HG02763 (cell line): Measurements from ENCODE around the gene ATP11C.
"Not testable (repeated sequence)": the region's sequence is repeated elsewhere in the genome, so short reads cannot be mapped to it uniquely, and the experiment has no call there.

Experiments
- ATAC-seq: cut with Tn5 transposase; IDR thresholded peaks from one replicate; pipeline ENCODE4 v1.9.1; 2021; ENCODE audit warnings: mild to moderate bottlenecking, moderate library complexity; ENCODE audit not compliant: unreplicated experiment

ATP11C gene

DNA sequence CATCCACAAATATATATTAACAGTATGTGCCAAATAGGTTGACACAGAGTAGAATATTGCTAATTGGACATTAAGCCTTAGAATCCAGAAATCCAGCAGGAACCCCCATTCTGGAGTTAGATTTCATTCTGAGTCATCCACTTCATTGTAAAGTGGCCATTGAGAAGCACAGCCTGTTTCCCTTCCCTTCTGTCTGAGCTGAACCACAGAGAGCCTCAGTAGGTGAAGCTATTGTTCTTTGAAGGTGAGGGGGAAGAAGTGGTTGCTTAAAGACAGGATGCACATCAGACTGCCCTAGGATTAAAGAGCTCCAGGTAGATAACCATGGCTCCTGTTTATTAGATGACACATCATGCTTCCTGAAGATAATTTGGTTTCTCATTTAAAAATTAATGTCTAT lies 194.3 kb downstream of the ATP11C start:
- no peak for ATAC-seq

GRCh38 chrX:139736151-139736550 lies 196.7 kb downstream of the ATP11C start:
- no peak for ATAC-seq

DNA sequence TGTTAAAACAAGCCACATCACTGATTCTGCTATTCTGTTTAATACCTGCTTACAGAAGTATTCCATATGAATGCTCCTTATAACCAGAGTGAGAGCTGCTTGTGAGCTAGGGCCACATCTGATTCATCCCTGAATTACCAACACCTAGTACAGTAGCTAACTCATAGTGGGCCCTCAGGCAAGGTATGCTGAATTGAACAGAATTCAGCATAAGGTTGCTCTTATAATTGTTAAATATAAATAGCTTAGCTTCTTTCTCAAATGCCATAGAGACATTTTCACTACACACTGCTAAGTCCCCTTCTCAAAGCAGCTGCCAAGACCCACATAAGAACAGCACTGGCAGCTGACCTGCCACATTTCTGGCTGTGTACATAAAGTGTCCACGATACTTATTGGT lies 197.9 kb downstream of the ATP11C start:
- no peak for ATAC-seq

DNA sequence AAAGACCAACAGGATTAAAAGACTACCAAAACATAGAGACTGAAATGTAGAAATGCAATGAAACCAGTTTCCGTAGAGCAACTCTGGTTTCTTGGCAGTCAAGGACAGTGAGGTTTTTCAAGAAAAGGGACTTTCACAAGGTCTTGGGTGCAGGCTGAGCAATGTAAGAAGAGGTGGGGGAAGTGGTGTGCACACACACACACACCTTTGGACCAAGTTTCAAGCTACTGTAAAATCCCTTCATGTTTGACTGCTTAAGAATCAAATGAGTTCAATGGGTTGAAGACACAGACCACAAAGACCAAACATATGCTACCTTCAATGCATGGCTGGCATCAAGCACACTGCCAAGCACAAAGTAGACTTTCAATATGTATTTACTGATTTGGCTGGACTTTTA lies 207.1 kb downstream of the ATP11C start:
- ATAC-seq: peak; percentile 85

- ATAC-seq: no peak
These were observed 208.2 kb downstream of the ATP11C start for GRCh38 chrX:139724626-139725025.

GRCh38 chrX:139720979-139721378 lies 211.9 kb downstream of the ATP11C start:
- no peak for ATAC-seq

GRCh38 chrX:139720136-139720535 lies 212.7 kb downstream of the ATP11C start:
- no peak for ATAC-seq

DNA sequence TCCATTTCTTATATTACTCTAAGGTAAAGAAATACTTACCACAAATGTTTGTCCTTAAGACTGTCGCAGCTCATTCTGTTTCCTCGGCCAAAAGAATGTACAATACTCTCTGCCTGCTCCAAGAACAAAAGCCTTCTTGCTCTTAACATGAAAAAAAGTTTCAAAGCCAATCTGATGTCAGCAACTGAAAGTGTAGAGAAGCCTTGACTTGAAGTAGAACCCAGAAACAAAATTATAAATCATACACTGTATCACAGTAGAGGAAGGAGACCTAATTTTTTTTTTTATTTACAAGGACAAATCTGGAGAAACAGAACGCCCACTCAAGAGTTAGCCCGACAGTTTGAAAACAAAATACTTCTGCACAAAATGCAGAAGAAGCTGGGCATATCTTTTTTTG lies 224.8 kb downstream of the ATP11C start, which contains the start of gene MCF2:
TSS of gene MCF2 (minus strand) at position 101 of the 400 bp plus-strand sequence. CDS start 56,423 bp downstream, outside the sequence.
- no peak for ATAC-seq

GRCh38 chrX:139702658-139703057 lies 230.2 kb downstream of the ATP11C start:
- ATAC-seq: no peak

DNA sequence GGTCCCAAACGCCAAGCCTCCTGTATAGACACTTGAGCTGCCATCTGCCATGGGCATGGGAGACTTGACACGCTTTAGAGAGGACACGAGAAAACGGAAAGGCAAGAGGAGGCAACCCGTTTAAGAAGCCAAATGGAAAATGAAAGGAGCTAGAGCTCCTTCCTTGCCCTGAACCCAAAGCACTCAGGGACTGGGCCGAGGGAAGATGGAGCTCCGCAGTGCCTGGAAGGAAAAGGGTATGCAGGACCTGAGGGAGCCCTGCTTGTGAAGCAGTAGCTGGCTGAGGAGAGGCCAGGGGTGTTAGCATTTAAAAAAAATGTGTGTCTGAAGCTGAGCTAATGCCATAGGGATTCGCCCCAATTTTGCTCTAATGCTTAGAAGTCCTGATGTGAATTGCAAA lies 239.9 kb downstream of the ATP11C start:
- no peak for ATAC-seq

DNA sequence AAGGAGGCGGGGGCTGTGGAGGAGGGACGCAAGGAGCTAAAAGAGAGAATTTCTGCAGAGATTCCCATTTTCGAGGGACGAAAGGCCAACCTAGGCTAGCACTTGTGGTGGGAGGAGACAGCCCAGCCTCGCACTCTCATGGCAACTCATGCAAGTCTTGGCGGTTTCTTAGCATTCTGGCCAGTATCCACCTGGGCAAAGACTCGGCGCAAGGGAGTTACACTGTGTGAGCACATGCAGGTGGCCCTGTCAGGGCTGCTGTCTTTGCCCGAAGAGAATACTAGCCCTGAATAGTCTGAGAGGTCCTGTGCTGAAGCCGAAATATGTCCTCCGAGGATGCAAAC lies 240.4 kb downstream of the ATP11C start:
- ATAC-seq: peak; percentile 46

GRCh38 chrX:139691843-139692505 lies 240.9 kb downstream of the ATP11C start:
- peak; percentile 37 for ATAC-seq

- ATAC-seq: no peak
These were observed 241.4 kb downstream of the ATP11C start for GRCh38 chrX:139691493-139691842.

- ATAC-seq: not testable (repeated sequence)
These were observed 247.7 kb downstream of the ATP11C start for GRCh38 chrX:139685175-139685574.

DNA sequence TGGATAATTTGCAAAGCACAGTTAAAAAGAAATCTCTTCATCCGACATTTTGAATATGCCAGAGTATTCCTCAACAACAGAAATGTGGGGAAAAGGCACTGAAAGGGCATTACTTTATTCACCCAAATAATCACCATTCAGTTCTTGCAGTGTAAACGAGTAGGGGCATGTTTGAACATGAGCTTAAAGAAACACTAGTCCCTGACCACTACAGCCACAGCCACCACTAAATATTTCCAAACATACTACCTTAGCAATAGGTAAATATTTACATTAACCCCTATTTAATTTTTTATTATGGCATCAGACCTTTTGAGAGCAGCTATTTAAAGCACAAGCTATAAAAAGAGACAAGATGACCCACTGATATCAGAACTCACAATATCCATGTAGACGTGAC lies 252.5 kb downstream of the ATP11C start:
- ATAC-seq: no peak
